ENCODE results near the gene LAMB3. TPM values are rescaled to one million over a fixed set of nuclear protein-coding genes. Genes with fewer than 3 reads are reported as not detected.

Gene LAMB3
- total RNA-seq, 2 donors from 2014 or later, result 4.7 to 11.1 TPM

GRCh38 chr1:209657140-209657879, 5.1 kb upstream of the LAMB3 start:
- H3K27me3 ChIP-seq, result no peaks in the 10 kb centered on the region
- no peak for TF ChIP-seq CTCF (IDR thresholded peaks at IDR 0.05)
- DNase-seq (ENCODE audit: low spot score), result no peak

GRCh38 chr1:209655411-209656231, 3.4 kb upstream of the LAMB3 start:
- no peaks in the 10 kb centered on the region for H3K27me3 ChIP-seq
- no peak for TF ChIP-seq CTCF (IDR thresholded peaks at IDR 0.05)
- peaks cover 0 to 29% of the 10 kb centered on the region in 2 donors for H3K4me1 ChIP-seq
- no peak overlapping the region for H3K27ac ChIP-seq
- no peaks in the 10 kb centered on the region for H3K9me3 ChIP-seq
- no peak for DNase-seq (ENCODE audit: low spot score)
- no peak overlapping the region for H3K4me3 ChIP-seq
- H3K36me3 ChIP-seq, result no peaks in the 10 kb centered on the region

More at GRCh38 chr1:209657140-209657879, 5.1 kb upstream of the LAMB3 start:
- no peak overlapping the region for H3K4me3 ChIP-seq
- H3K36me3 ChIP-seq, result no peaks in the 10 kb centered on the region
- H3K27ac ChIP-seq, result no peak overlapping the region
- H3K4me1 ChIP-seq, result peaks cover 0 to 15% of the 10 kb centered on the region in 2 donors
- H3K9me3 ChIP-seq, result no peaks in the 10 kb centered on the region

- H3K4me1 ChIP-seq, result peaks cover 0 to 43% of the 10 kb centered on the region in 2 donors
- TF ChIP-seq CTCF (IDR thresholded peaks at IDR 0.05), result no peak
- no peaks in the 10 kb centered on the region for H3K9me3 ChIP-seq
- no peak for DNase-seq (ENCODE audit: low spot score)
- no peaks in the 10 kb centered on the region for H3K36me3 ChIP-seq
- no peak overlapping the region for H3K27ac ChIP-seq
- H3K4me3 ChIP-seq, result no peak overlapping the region
- no peaks in the 10 kb centered on the region for H3K27me3 ChIP-seq
These were observed 1.7 kb upstream of the LAMB3 start for GRCh38 chr1:209653915-209654351.

- H3K36me3 ChIP-seq, result no peaks in the 10 kb centered on the region
- peaks cover 0 to 53% of the 10 kb centered on the region in 2 donors for H3K4me1 ChIP-seq
- no peaks in the 10 kb centered on the region for H3K27me3 ChIP-seq
- H3K27ac ChIP-seq, result peak overlapping the region in 1 of 2 donors; percentile 40
- H3K9me3 ChIP-seq, result no peaks in the 10 kb centered on the region
- no peak overlapping the region for H3K4me3 ChIP-seq
- TF ChIP-seq CTCF (IDR thresholded peaks at IDR 0.05), result no peak
- peak; percentile 80 for DNase-seq (ENCODE audit: low spot score)
These were observed 712 bp upstream of the LAMB3 start for GRCh38 chr1:209652873-209653401.

- no peak overlapping the region for H3K4me3 ChIP-seq
- DNase-seq (ENCODE audit: low spot score), result peak; percentile 87
- H3K36me3 ChIP-seq, result no peaks in the 10 kb centered on the region
- H3K27me3 ChIP-seq, result no peaks in the 10 kb centered on the region
- H3K9me3 ChIP-seq, result no peaks in the 10 kb centered on the region
- TF ChIP-seq CTCF (IDR thresholded peaks at IDR 0.05), result no peak
- H3K4me1 ChIP-seq, result peaks cover 0 to 70% of the 10 kb centered on the region in 2 donors
- H3K27ac ChIP-seq, result peak overlapping the region in 1 of 2 donors; percentile 13
These were observed 1.1 kb downstream of the LAMB3 start for GRCh38 chr1:209651138-209651587.

Measured in right atrium auricular region (tissue), 2 donors.